SK-N-DZ (cell line): ENCODE results near the gene EFHC2. TPM values are rescaled to one million over a fixed set of nuclear protein-coding genes. Genes with fewer than 3 reads are reported as not detected.

ENCODE experiments used
- DNase-seq: peaks from one replicate; pipeline ENCODE4 v3.0.0-alpha.2; 2015; ENCODE audit warnings: low spot score
- polyA plus RNA-seq, 2 experiments: library from polyadenylated mRNA; depleted of rRNA; stranded (reverse); fragments of >200 nt; gene quantifications; 2 replicates each; pipeline ENCODE4 v1.2.3, GENCODE V29; 2014

Gene EFHC2
- polyA plus RNA-seq (2014; cell fraction: cytosol; rRNA removed): 0.32 and 0.68 TPM in 2 replicates
- 0.79 and 0.98 TPM in 2 replicates for polyA plus RNA-seq (2014; cell fraction: nucleus; rRNA removed)

GRCh38 chrX:44343412-44344141 lies at the start of gene EFHC2:
TSS of gene EFHC2 (minus strand) at chrX:44343672. CDS start at chrX:44343588, 84 bp downstream.
- DNase-seq: no peak

- DNase-seq: no peak
Observed at GRCh38 chrX:44392767-44393166, 49.3 kb upstream of the EFHC2 start.

- DNase-seq: no peak
Observed at GRCh38 chrX:44384688-44385338, 41.3 kb upstream of the EFHC2 start.

GRCh38 chrX:44382871-44383270 lies 39.4 kb upstream of the EFHC2 start:
- DNase-seq: no peak

- DNase-seq: no peak
Observed at GRCh38 chrX:44352758-44353157, 9.3 kb upstream of the EFHC2 start.

- DNase-seq: peak; percentile 1
Observed at GRCh38 chrX:44349561-44349960, 6.1 kb upstream of the EFHC2 start.

- DNase-seq: no peak
Observed at GRCh38 chrX:44344687-44345086, 1.2 kb upstream of the EFHC2 start.

GRCh38 chrX:44344194-44344593 lies 722 bp upstream of the EFHC2 start:
- DNase-seq: no peak

- DNase-seq: no peak
Observed at GRCh38 chrX:44342866-44343265, 606 bp downstream of the EFHC2 start.

- no peak for DNase-seq
Observed at GRCh38 chrX:44338361-44338760, 5.1 kb downstream of the EFHC2 start.

- DNase-seq: no peak
Observed at GRCh38 chrX:44332437-44332836, 11.0 kb downstream of the EFHC2 start.

GRCh38 chrX:44330227-44330626 lies 13.2 kb downstream of the EFHC2 start:
- DNase-seq: no peak

- no peak for DNase-seq
Observed at GRCh38 chrX:44319550-44319949, 23.9 kb downstream of the EFHC2 start.

- no peak for DNase-seq
Observed at GRCh38 chrX:44317181-44317580, 26.3 kb downstream of the EFHC2 start.

- DNase-seq: no peak
Observed at GRCh38 chrX:44314808-44315207, 28.7 kb downstream of the EFHC2 start.

- peak; percentile 1 for DNase-seq
Observed at GRCh38 chrX:44314259-44314734, 29.2 kb downstream of the EFHC2 start.

- no peak for DNase-seq
Observed at GRCh38 chrX:44312421-44312820, 31.1 kb downstream of the EFHC2 start.

GRCh38 chrX:44310227-44310626 lies 33.2 kb downstream of the EFHC2 start:
- DNase-seq: no peak

- DNase-seq: no peak
Observed at GRCh38 chrX:44308869-44309268, 34.6 kb downstream of the EFHC2 start.

- DNase-seq: no peak
Observed at GRCh38 chrX:44306356-44306755, 37.1 kb downstream of the EFHC2 start.

GRCh38 chrX:44305921-44306320 lies 37.6 kb downstream of the EFHC2 start:
- no peak for DNase-seq

GRCh38 chrX:44303119-44303518 lies 40.4 kb downstream of the EFHC2 start:
- no peak for DNase-seq

- no peak for DNase-seq
Observed at GRCh38 chrX:44299177-44299576, 44.3 kb downstream of the EFHC2 start.
